IPS-20b (cell line): ENCODE measurements around the gene GPR152.
"Not testable (repeated sequence)": the region's sequence is repeated elsewhere in the genome, so short reads cannot be mapped to it uniquely, and the experiment has no call there.

Experiments used
- H3K27ac ChIP-seq: one replicate; pipeline ENCODE4 v1.5.1; 2013; ENCODE audit warnings: low read length
- H3K27me3 ChIP-seq: 2 replicates; pipeline ENCODE4 v1.6.1; 2013; ENCODE audit warnings: mild to moderate bottlenecking, low read length, inconsistent platforms; ENCODE audit not compliant: insufficient read depth
- H3K36me3 ChIP-seq: 2 replicates; pipeline ENCODE4 v1.6.1; 2013; ENCODE audit warnings: low read depth, mild to moderate bottlenecking, inconsistent platforms, low read length, moderate library complexity; ENCODE audit not compliant: insufficient read depth
- H3K4me1 ChIP-seq: 2 replicates; pipeline ENCODE4 v1.6.1; 2013; ENCODE audit warnings: mild to moderate bottlenecking, control low read depth, inconsistent platforms, low read length, moderate library complexity; ENCODE audit not compliant: insufficient read depth
- H3K4me3 ChIP-seq: 2 replicates; pipeline ENCODE4 v1.5.1; 2013; ENCODE audit warnings: mild to moderate bottlenecking, low read length, inconsistent platforms
- H3K9ac ChIP-seq: 2 replicates; pipeline ENCODE4 v1.6.1; 2013; ENCODE audit warnings: low read depth, mild to moderate bottlenecking, inconsistent platforms, low read length, moderate library complexity
- H3K9me3 ChIP-seq: 2 replicates; pipeline ENCODE4 v1.6.1; 2013; ENCODE audit warnings: mild to moderate bottlenecking, low read depth, low read length, inconsistent platforms; ENCODE audit not compliant: insufficient read depth

Gene GPR152

GRCh38 chr11:67483831-67484665 is 31.5 kb upstream of the GPR152 start:
- no peak overlapping the region; the same call in 1 of the 2 replicates for H3K9ac ChIP-seq
- no peaks in the 10 kb centered on the region for H3K9me3 ChIP-seq
- H3K4me1 ChIP-seq: no peaks in the 10 kb centered on the region
- H3K36me3 ChIP-seq: no peaks in the 10 kb centered on the region
- H3K27me3 ChIP-seq: peaks cover 10% of the 10 kb centered on the region
- no peak overlapping the region for H3K27ac ChIP-seq
- peak overlapping the region; percentile 69; the same call in 1 of the 2 replicates for H3K4me3 ChIP-seq

- H3K36me3 ChIP-seq: no peaks in the 10 kb centered on the region
- H3K27ac ChIP-seq: no peak within 1 kb of the TSS
- H3K9ac ChIP-seq: peak within 1 kb of the TSS; percentile 50; the same call in 1 of the 2 replicates
- no peaks in the 10 kb centered on the region for H3K4me1 ChIP-seq
- H3K4me3 ChIP-seq: peak within 1 kb of the TSS; percentile 69
- no peaks in the 10 kb centered on the region for H3K9me3 ChIP-seq
- peaks cover 10% of the 10 kb centered on the region for H3K27me3 ChIP-seq
Observed at GRCh38 chr11:67482827-67483798, 30.6 kb upstream of the GPR152 start, which contains the start of gene AIP. AIP (plus strand) TSS chr11:67483026; CDS start chr11:67483159, 133 bp downstream.

- H3K27me3 ChIP-seq: peaks cover 10% of the 10 kb centered on the region
- no peaks in the 10 kb centered on the region for H3K4me1 ChIP-seq
- no peak overlapping the region for H3K27ac ChIP-seq
- H3K9ac ChIP-seq: no peak overlapping the region
- H3K36me3 ChIP-seq: no peaks in the 10 kb centered on the region
- H3K9me3 ChIP-seq: no peaks in the 10 kb centered on the region
- H3K4me3 ChIP-seq: peak overlapping the region; percentile 69
Observed at GRCh38 chr11:67482275-67482826, 29.8 kb upstream of the GPR152 start.

- H3K27me3 ChIP-seq, H3K36me3 ChIP-seq, H3K9me3 ChIP-seq: not testable (repeated sequence)
Observed at GRCh38 chr11:67477344-67478050, 25.0 kb upstream of the GPR152 start.

GRCh38 chr11:67476692-67477091 is 24.2 kb upstream of the GPR152 start:
- H3K27ac ChIP-seq, H3K9ac ChIP-seq, H3K4me3 ChIP-seq, H3K36me3 ChIP-seq, H3K9me3 ChIP-seq, H3K4me1 ChIP-seq, H3K27me3 ChIP-seq: not testable (repeated sequence)

More at GRCh38 chr11:67477344-67478050, 25.0 kb upstream of the GPR152 start:
- not testable (repeated sequence) for H3K9ac ChIP-seq, H3K27ac ChIP-seq, H3K4me3 ChIP-seq, H3K4me1 ChIP-seq

GRCh38 chr11:67472882-67473281 is 20.4 kb upstream of the GPR152 start:
- no peak overlapping the region for H3K9ac ChIP-seq
- H3K9me3 ChIP-seq: no peaks in the 10 kb centered on the region
- no peaks in the 10 kb centered on the region; the same call in 1 of the 2 replicates for H3K27me3 ChIP-seq
- peaks cover 5% of the 10 kb centered on the region; the same call in 1 of the 2 replicates for H3K4me1 ChIP-seq
- no peak overlapping the region for H3K4me3 ChIP-seq
- H3K36me3 ChIP-seq: no peaks in the 10 kb centered on the region
- H3K27ac ChIP-seq: no peak overlapping the region

- H3K9me3 ChIP-seq: no peaks in the 10 kb centered on the region
- H3K36me3 ChIP-seq: no peaks in the 10 kb centered on the region
- H3K27me3 ChIP-seq: no peaks in the 10 kb centered on the region; the same call in 1 of the 2 replicates
- H3K4me3 ChIP-seq: no peak overlapping the region
- H3K4me1 ChIP-seq: peaks cover 6% of the 10 kb centered on the region; the same call in 1 of the 2 replicates
- no peak overlapping the region for H3K27ac ChIP-seq
- H3K9ac ChIP-seq: no peak overlapping the region
Observed at GRCh38 chr11:67470337-67471002, 17.9 kb upstream of the GPR152 start.

- Histone ChIP-seq H3K27me3 (no peaks in the 10 kb centered on the region; the same call in 1 of the 2 replicates), H3K9ac (peak overlapping the region; percentile 54; the same call in 1 of the 2 replicates), H3K9me3 (no peaks in the 10 kb centered on the region), H3K27ac (no peak overlapping the region), H3K4me3 (peak overlapping the region; percentile 64), H3K4me1 (peaks cover 6% of the 10 kb centered on the region; the same call in 1 of the 2 replicates), H3K36me3 (no peaks in the 10 kb centered on the region)
Observed at GRCh38 chr11:67469508-67469811, 16.9 kb upstream of the GPR152 start.

GRCh38 chr11:67468759-67469507 is 16.4 kb upstream of the GPR152 start, which contains the start of gene TMEM134:
TMEM134 (minus strand) TSS chr11:67469251; CDS start chr11:67469192, 59 bp downstream.
- Histone ChIP-seq H3K27me3 (no peaks in the 10 kb centered on the region; the same call in 1 of the 2 replicates), H3K9me3 (no peaks in the 10 kb centered on the region), H3K27ac (no peak within 1 kb of the TSS), H3K4me1 (peaks cover 11% of the 10 kb centered on the region), H3K4me3 (peak within 1 kb of the TSS; percentile 69), H3K9ac (peak within 1 kb of the TSS; percentile 64), H3K36me3 (no peaks in the 10 kb centered on the region)

- H3K27ac ChIP-seq: no peak overlapping the region
- peak overlapping the region; percentile 64; the same call in 1 of the 2 replicates for H3K9ac ChIP-seq
- H3K9me3 ChIP-seq: no peaks in the 10 kb centered on the region
- no peaks in the 10 kb centered on the region for H3K36me3 ChIP-seq
- no peaks in the 10 kb centered on the region; the same call in 1 of the 2 replicates for H3K27me3 ChIP-seq
- peaks cover 11% of the 10 kb centered on the region for H3K4me1 ChIP-seq
- peak overlapping the region; percentile 69 for H3K4me3 ChIP-seq
Observed at GRCh38 chr11:67468456-67468758, 15.9 kb upstream of the GPR152 start.
